Fibroblast of mammary gland (primary cell): ENCODE data around the gene PDCL3.

Experiments
- DNase-seq: peaks from one replicate; pipeline ENCODE4 v3.0.0-alpha.2; 2010; ENCODE audit warnings: low read depth
- H3K4me3 ChIP-seq: 2 replicates; pipeline ENCODE4 v1.5.1; 2011; ENCODE audit warnings: low read depth, mild to moderate bottlenecking, low read length, moderate library complexity; ENCODE audit not compliant: control insufficient read depth
- CTCF ChIP-seq: conservative IDR thresholded peaks from 2 replicates; pipeline ENCODE4 v1.5.1; 2011; ENCODE audit warnings: low read depth, low read length, inconsistent platforms; ENCODE audit not compliant: control insufficient read depth, insufficient read depth

PDCL3 gene

GRCh38 chr2:100603414-100603813 lies 40.6 kb downstream of the PDCL3 start:
- no peak overlapping the region for H3K4me3 ChIP-seq
- TF ChIP-seq CTCF, result no peak
- no peak for DNase-seq

GRCh38 chr2:100603948-100604633 lies 41.3 kb downstream of the PDCL3 start:
- no peak for TF ChIP-seq CTCF
- H3K4me3 ChIP-seq, result no peak overlapping the region
- peak; percentile 8 for DNase-seq

- no peak for TF ChIP-seq CTCF
- no peak overlapping the region for H3K4me3 ChIP-seq
- DNase-seq, result no peak
Measured at GRCh38 chr2:100606332-100606725, 43.5 kb downstream of the PDCL3 start.

- peak; percentile 89 for TF ChIP-seq CTCF
- H3K4me3 ChIP-seq, result no peak overlapping the region
- DNase-seq, result peak; percentile 54
Measured at GRCh38 chr2:100606726-100607343, 44.0 kb downstream of the PDCL3 start.

- H3K4me3 ChIP-seq, result no peak overlapping the region
- DNase-seq, result peak; percentile 57
- TF ChIP-seq CTCF, result peak; percentile 67
Measured at GRCh38 chr2:100610381-100610831, 47.6 kb downstream of the PDCL3 start.

GRCh38 chr2:100611079-100612029 lies 48.6 kb downstream of the PDCL3 start:
- no peak for TF ChIP-seq CTCF
- DNase-seq, result no peak
- no peak overlapping the region for H3K4me3 ChIP-seq
